Hepatocyte (in vitro differentiated cells): ENCODE results near the gene MEF2B. TPM values are rescaled to one million over a fixed set of nuclear protein-coding genes. Genes with fewer than 3 reads are reported as not detected.

Experiments used
- DNase-seq: peaks from one replicate; pipeline ENCODE4 v3.0.0-alpha.2; 2016; ENCODE audit warnings: low spot score
- H2AFZ ChIP-seq: fragments of 200-600 bp; sonication (generic); 2 replicates; pipeline ENCODE4 v1.6.0; 2016; ENCODE audit warnings: antibody characterized with exemption, mild to moderate bottlenecking
- H3K27ac ChIP-seq: fragments of 200-600 bp; sonication (generic); 2 replicates; pipeline ENCODE4 v1.5.1; 2016; ENCODE audit warnings: mild to moderate bottlenecking
- H3K27me3 ChIP-seq: fragments of 200-600 bp; sonication (generic); 2 replicates; pipeline ENCODE4 v1.6.1; 2016
- H3K36me3 ChIP-seq: fragments of 200-600 bp; sonication (generic); replicated peaks from 2 replicates; pipeline ENCODE4 v1.5.1; 2016; ENCODE audit warnings: low read depth; ENCODE audit not compliant: insufficient read depth
- H3K4me1 ChIP-seq: fragments of 200-600 bp; sonication (generic); 2 replicates; pipeline ENCODE4 v1.5.1; 2016; ENCODE audit warnings: mild to moderate bottlenecking, moderate library complexity; ENCODE audit not compliant: insufficient read depth
- H3K4me2 ChIP-seq: fragments of 200-600 bp; sonication (generic); 2 replicates; pipeline ENCODE4 v1.6.0; 2016
- H3K4me3 ChIP-seq: fragments of 200-600 bp; sonication (generic); 2 replicates; pipeline ENCODE4 v1.5.1; 2016; ENCODE audit warnings: mild to moderate bottlenecking
- H3K79me2 ChIP-seq: fragments of 200-600 bp; sonication (generic); 2 replicates; pipeline ENCODE4 v1.6.0; 2017; ENCODE audit warnings: mild to moderate bottlenecking
- H3K9me2 ChIP-seq: fragments of 200-600 bp; sonication (generic); replicated peaks from 2 replicates; pipeline ENCODE4 v1.6.0; 2017; ENCODE audit warnings: mild to moderate bottlenecking; ENCODE audit not compliant: insufficient read depth
- H3K9me3 ChIP-seq: fragments of 200-600 bp; sonication (generic); 2 replicates; pipeline ENCODE4 v1.5.1; 2016; ENCODE audit warnings: low read depth, mild to moderate bottlenecking
- H4K20me1 ChIP-seq: fragments of 200-600 bp; sonication (generic); 2 replicates; pipeline ENCODE4 v1.6.0; 2016; ENCODE audit warnings: mild to moderate bottlenecking; ENCODE audit not compliant: insufficient read depth, poor library complexity, severe bottlenecking
- EZH2 ChIP-seq: fragments of 200-600 bp; sonication (generic); IDR thresholded peaks from 2 replicates; pipeline ENCODE4 v1.6.1; 2016; ENCODE audit warnings: antibody characterized with exemption, mild to moderate bottlenecking, borderline replicate concordance
- EZH2phosphoT487 ChIP-seq: fragments of 200-600 bp; sonication (generic); IDR thresholded peaks from one replicate; pipeline ENCODE4 v1.6.1; 2018; ENCODE audit warnings: antibody characterized with exemption, mild to moderate bottlenecking, low read depth, moderate library complexity; ENCODE audit not compliant: unreplicated experiment, severe bottlenecking
- WGBS: methylation state at CpG from one replicate; pipeline ENCODE4 v1.1.6; 2016; ENCODE audit warnings: low lambda C conversion rate; ENCODE audit errors: missing lambda C conversion rate; 5-methylcytosine and 5-hydroxymethylcytosine counted together
- polyA plus RNA-seq: library from polyadenylated mRNA; unstranded; fragments of >200 nt; fragmentation: Nextera tagmentation; extraction: Ambion mirVana; gene quantifications from 2 replicates; pipeline ENCODE4 v1.2.1, GENCODE V29; 2016
- total RNA-seq: library from RNA; depleted of rRNA; stranded (reverse); fragments of >200 nt; gene quantifications from 2 replicates; pipeline ENCODE4 v1.2.3, GENCODE V29; 2014
- TF ChIP-seq, protein P1 (sequence below): fragments of 200-600 bp; sonication (generic); IDR thresholded peaks from 2 replicates; pipeline ENCODE4 v1.5.1; 2016; ENCODE audit warnings: antibody characterized with exemption, mild to moderate bottlenecking; ENCODE audit not compliant: poor library complexity

Gene MEF2B
- total and polyA plus RNA-seq, 2 experiments from 2014 or later = 0.70 to 2.6 TPM

DNA sequence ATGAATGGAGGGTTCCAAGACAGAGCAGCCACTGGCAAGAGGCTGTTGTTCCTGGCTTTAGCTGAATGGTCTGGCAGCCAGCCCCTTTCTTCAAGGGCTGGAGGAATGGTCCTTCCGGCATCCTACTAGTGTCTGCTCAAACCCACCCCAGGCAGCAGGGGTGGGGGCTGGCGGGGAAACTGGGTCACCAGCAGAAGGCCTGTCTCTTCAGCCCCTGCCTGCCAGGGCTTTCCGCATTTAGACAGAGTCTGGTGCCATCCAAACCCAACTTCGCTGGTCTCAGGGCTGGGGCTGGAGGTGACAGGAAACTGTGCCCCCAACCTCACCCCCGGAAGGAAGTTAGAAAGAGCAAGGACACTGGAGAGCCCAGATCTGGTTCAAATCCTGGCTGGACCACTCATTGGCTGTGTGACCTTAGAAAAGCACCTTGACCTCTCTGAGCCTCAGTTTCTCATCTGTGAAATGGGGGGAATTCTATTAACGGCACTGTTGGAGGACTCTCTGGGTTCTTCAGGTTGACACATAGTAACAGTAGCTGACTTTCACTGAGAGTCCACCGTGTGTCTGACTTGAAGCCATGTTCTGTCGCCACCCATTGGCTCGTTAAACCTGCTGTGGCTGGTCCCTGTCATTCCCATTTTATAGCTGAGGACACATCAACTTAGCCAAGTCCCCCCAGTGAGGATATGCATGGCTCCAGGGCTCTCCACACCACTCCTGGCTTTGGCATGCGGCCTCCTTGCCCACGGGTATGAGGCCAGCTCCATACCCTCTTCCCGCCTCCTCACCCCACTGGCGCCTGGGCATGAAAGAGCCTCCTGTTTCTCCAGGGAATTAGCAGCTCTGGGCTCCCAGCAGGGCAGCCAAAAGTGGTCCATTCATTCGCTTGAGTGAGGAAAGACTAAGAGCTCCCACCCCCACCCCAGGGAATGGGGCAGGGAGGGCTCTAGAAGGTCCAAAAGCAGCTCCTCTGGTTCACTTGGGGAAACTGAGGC, 35.6 kb upstream of the MEF2B start:
- Histone ChIP-seq H3K79me2 (peaks cover 2% of the 10 kb centered on the region), H3K27me3 (peaks cover 11% of the 10 kb centered on the region), H3K36me3 (no peaks in the 10 kb centered on the region), H4K20me1 (no peaks in the 10 kb centered on the region), H3K9me3 (no peaks in the 10 kb centered on the region), H3K9me2 (no peaks in the 10 kb centered on the region), H3K4me1 (no peaks in the 10 kb centered on the region), H3K4me3 (no peak overlapping the region), H3K4me2 (no peak overlapping the region), H2AFZ (no peak overlapping the region), H3K27ac (no peak overlapping the region)
- TF ChIP-seq EZH2phosphoT487 (no peak), EZH2 (no peak)
- TF ChIP-seq, protein P1, sequence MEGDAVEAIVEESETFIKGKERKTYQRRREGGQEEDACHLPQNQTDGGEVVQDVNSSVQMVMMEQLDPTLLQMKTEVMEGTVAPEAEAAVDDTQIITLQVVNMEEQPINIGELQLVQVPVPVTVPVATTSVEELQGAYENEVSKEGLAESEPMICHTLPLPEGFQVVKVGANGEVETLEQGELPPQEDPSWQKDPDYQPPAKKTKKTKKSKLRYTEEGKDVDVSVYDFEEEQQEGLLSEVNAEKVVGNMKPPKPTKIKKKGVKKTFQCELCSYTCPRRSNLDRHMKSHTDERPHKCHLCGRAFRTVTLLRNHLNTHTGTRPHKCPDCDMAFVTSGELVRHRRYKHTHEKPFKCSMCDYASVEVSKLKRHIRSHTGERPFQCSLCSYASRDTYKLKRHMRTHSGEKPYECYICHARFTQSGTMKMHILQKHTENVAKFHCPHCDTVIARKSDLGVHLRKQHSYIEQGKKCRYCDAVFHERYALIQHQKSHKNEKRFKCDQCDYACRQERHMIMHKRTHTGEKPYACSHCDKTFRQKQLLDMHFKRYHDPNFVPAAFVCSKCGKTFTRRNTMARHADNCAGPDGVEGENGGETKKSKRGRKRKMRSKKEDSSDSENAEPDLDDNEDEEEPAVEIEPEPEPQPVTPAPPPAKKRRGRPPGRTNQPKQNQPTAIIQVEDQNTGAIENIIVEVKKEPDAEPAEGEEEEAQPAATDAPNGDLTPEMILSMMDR = no peak
- 62% methylated on average over 14 of the region's 14 CpGs for WGBS
- DNase-seq = no peak

DNA sequence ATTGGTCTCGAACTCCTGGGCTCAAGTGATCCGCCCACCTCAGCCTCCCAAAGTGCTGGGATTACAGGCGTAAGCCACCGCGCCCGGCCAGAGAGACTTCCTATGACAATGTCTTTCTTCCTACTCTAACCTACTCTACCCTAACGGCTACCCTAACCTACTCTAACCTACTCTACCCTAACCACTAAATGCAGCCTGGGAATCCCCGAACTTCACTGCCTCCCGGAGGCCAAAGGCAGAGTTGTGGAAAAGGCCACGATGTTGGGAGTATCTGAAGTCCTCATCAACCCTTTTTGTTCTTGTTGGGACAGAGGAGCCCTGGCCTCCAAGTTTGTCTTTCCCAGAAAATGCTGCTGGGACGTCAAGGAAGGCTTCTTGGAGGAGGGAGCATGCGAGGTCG, 34.1 kb upstream of the MEF2B start:
- Histone ChIP-seq H2AFZ (no peak overlapping the region), H3K79me2 (peaks cover 2% of the 10 kb centered on the region), H4K20me1 (no peaks in the 10 kb centered on the region), H3K9me2 (no peaks in the 10 kb centered on the region), H3K4me1 (no peaks in the 10 kb centered on the region), H3K36me3 (no peaks in the 10 kb centered on the region), H3K9me3 (no peaks in the 10 kb centered on the region), H3K4me3 (no peak overlapping the region), H3K27me3 (peaks cover 4% of the 10 kb centered on the region), H3K4me2 (no peak overlapping the region), H3K27ac (no peak overlapping the region)
- DNase-seq = no peak
- TF ChIP-seq EZH2phosphoT487 (no peak), EZH2 (no peak)
- TF ChIP-seq, protein P1 = no peak
- WGBS = 70% methylated on average over 13 of the region's 13 CpGs

DNA sequence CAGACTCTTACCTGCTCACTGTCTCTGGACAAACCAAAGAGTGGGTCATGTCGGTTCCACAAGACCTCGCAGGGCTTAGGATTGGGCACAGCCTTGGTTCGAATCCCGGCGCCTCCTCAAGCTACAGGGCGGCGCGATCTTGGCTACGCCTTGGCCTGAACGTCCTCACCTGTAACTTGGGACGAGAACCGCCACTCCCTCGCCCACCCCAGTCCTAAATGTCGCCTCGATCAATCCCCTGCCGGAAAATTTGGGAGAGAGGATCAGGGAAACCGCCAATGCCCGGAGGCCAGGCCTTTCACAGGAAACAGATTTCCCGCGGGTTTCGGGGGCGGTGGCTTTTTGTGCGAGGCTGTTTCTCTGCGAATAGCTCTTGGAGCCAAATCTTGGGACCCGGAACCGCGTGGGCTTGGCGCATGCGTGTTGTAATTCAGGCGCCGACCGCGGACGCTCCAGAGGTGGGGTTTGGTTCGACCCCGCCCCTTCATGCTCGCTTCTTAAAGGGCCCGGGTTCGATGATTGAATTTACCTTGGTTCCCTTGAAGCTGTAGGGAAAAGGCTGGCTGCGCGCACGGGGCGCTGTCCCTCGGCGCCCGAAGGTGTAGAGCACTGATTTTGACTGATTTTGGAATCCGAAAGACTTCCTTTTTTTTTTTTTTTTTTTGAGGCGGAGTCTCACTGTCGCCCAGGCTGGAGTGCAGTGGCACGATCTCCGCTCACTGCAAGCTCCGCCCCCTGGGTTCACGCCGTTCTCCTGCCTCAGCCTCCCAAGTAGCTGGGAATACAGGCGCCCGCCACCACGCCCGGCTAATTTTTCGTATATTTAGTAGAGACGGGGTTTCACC, 33.2 kb upstream of the MEF2B start, which contains the start of gene NR2C2AP:
Gene NR2C2AP (minus strand): TSS at position 403 of the 845 bp plus-strand sequence. CDS start 354 bp downstream, at position 49.
- no peak for TF ChIP-seq EZH2phosphoT487
- TF ChIP-seq, protein P1 = no peak
- TF ChIP-seq EZH2 = no peak
- no peaks in the 10 kb centered on the region for H3K4me1 ChIP-seq
- 11% methylated on average over 60 of the region's 60 CpGs for WGBS
- H3K9me3 ChIP-seq = no peaks in the 10 kb centered on the region
- peaks cover 2% of the 10 kb centered on the region for H3K79me2 ChIP-seq
- no peaks in the 10 kb centered on the region for H3K36me3 ChIP-seq
- peak; percentile 95 for DNase-seq
- H3K4me2 ChIP-seq = peak within 1 kb of the TSS; percentile 92
- H3K27me3 ChIP-seq = peaks cover 4% of the 10 kb centered on the region
- H3K27ac ChIP-seq = peak within 1 kb of the TSS; percentile 75
- peak within 1 kb of the TSS; percentile 88 for H2AFZ ChIP-seq
- no peaks in the 10 kb centered on the region for H3K9me2 ChIP-seq
- H3K4me3 ChIP-seq = peak within 1 kb of the TSS; percentile 74
- H4K20me1 ChIP-seq = no peaks in the 10 kb centered on the region
